Panc1 (cell line): ENCODE results near the gene IGSF21. TPM values are rescaled to one million over a fixed set of nuclear protein-coding genes. Genes with fewer than 3 reads are reported as not detected.

ENCODE experiments used
- ATAC-seq: fragments of 200-7000 bp; cut with Tn5 transposase; 2 replicates; pipeline ENCODE4 v1.9.1; 2020; ENCODE audit warnings: mild to moderate bottlenecking, moderate library complexity
- BruUV-seq: library from RNA; stranded (reverse); fragments of 400-500 nt; replicated peaks from 2 replicates; lab custom pipeline; 2021; lab: Mats Ljungman, UMichigan
- CTCF ChIA-PET: fragments of 300-600 bp; sonication (Branson Sonifier 250); formaldehyde crosslinking; loops from one replicate; lab custom pipeline; 2022; ENCODE audit warnings: antibody characterized with exemption; lab: Charles Lee
- POLR2A ChIA-PET: fragments of 300-600 bp; sonication (Branson Sonifier 250); formaldehyde crosslinking; loops from one replicate; lab custom pipeline; 2022; ENCODE audit warnings: antibody characterized with exemption; lab: Charles Lee
- DNase-seq: peaks from one replicate; pipeline ENCODE4 v3.0.0-alpha.2; 2010; ENCODE audit warnings: low read depth, low spot score
- H3K27ac ChIP-seq: 2 replicates; pipeline ENCODE4 v1.5.1; 2011; ENCODE audit warnings: mild to moderate bottlenecking, low read length, inconsistent platforms
- H3K27me3 ChIP-seq: fragments of 200-500 bp; sonication (Bioruptor generic); 2 replicates; pipeline ENCODE4 v1.6.0; 2014; ENCODE audit warnings: low read length, inconsistent platforms; ENCODE audit not compliant: control insufficient read depth, insufficient read depth
- H3K36me3 ChIP-seq: fragments of 200-500 bp; sonication (Bioruptor generic); 2 replicates; pipeline ENCODE4 v1.5.1; 2014; ENCODE audit warnings: inconsistent platforms, mild to moderate bottlenecking, low read length, moderate library complexity; ENCODE audit not compliant: control insufficient read depth, insufficient read depth
- H3K4me1 ChIP-seq: 2 replicates; pipeline ENCODE4 v1.5.1; 2011; ENCODE audit warnings: inconsistent platforms, mild to moderate bottlenecking, low read length, moderate library complexity; ENCODE audit not compliant: control insufficient read depth, insufficient read depth
- H3K4me3 ChIP-seq, 2 experiments: 2 replicates each; pipeline ENCODE4 v1.5.1; 2011 to 2012; ENCODE audit warnings: low read depth in 2 of 2, low read length in 2 of 2, mild to moderate bottlenecking in 2 of 2, inconsistent platforms in 1 of 2, moderate library complexity in 1 of 2
- H3K9me3 ChIP-seq: fragments of 200-500 bp; sonication (Bioruptor generic); 2 replicates; pipeline ENCODE4 v1.5.1; 2014; ENCODE audit warnings: low read depth, mild to moderate bottlenecking, inconsistent platforms, low read length, moderate library complexity; ENCODE audit not compliant: control insufficient read depth, insufficient read depth
- POLR2AphosphoS5 ChIP-seq: IDR thresholded peaks from 2 replicates; pipeline ENCODE4 v1.6.1; 2012; ENCODE audit warnings: mild to moderate bottlenecking, low read depth, low read length, moderate library complexity
- SIN3A ChIP-seq: IDR thresholded peaks from 2 replicates; pipeline ENCODE4 v1.6.1; 2012; ENCODE audit warnings: low read depth, mild to moderate bottlenecking, low read length, moderate library complexity, borderline replicate concordance; ENCODE audit not compliant: insufficient read depth
- TCF7L2 ChIP-seq: IDR thresholded peaks from 2 replicates; pipeline ENCODE4 v1.6.1; 2011; ENCODE audit warnings: mild to moderate bottlenecking, low read depth, low read length, inconsistent platforms
- in situ Hi-C: cut with HindIII; loops from 2 replicates; pipeline ENCODE4 v1.10.0; 2016; ENCODE audit warnings: low sequenced_read_pairs, low pct_unique_long_range_greater_than_20kb
- intact Hi-C: fragments of 100-400 bp; cut with micrococcal nuclease; formaldehyde crosslinking; loops from one replicate; pipeline ENCODE4 v1.10.0; 2022; ENCODE audit not compliant: unreplicated experiment
- total RNA-seq: library from RNA; stranded (reverse); gene quantifications from one replicate; pipeline ENCODE4 v1.2.1, GENCODE V29; 2021; ENCODE audit not compliant: unreplicated experiment
- TF ChIP-seq, protein P1 (sequence below): fragments of 450-650 bp; IDR thresholded peaks from 2 replicates; pipeline ENCODE4 v1.5.1; 2017; ENCODE audit warnings: mild to moderate bottlenecking
- TF ChIP-seq, protein P2 (sequence below), 2 experiments: IDR thresholded peaks; 2 replicates each; pipeline ENCODE4 v1.6.1; 2011 to 2012; ENCODE audit warnings: low read depth in 2 of 2, control low read depth in 1 of 2, low read length in 1 of 2, mild to moderate bottlenecking in 1 of 2, moderate library complexity in 1 of 2; ENCODE audit not compliant: insufficient read depth in 1 of 2

Gene IGSF21
- total RNA-seq, 1 experiment from 2014 or later, result not detected

DNA sequence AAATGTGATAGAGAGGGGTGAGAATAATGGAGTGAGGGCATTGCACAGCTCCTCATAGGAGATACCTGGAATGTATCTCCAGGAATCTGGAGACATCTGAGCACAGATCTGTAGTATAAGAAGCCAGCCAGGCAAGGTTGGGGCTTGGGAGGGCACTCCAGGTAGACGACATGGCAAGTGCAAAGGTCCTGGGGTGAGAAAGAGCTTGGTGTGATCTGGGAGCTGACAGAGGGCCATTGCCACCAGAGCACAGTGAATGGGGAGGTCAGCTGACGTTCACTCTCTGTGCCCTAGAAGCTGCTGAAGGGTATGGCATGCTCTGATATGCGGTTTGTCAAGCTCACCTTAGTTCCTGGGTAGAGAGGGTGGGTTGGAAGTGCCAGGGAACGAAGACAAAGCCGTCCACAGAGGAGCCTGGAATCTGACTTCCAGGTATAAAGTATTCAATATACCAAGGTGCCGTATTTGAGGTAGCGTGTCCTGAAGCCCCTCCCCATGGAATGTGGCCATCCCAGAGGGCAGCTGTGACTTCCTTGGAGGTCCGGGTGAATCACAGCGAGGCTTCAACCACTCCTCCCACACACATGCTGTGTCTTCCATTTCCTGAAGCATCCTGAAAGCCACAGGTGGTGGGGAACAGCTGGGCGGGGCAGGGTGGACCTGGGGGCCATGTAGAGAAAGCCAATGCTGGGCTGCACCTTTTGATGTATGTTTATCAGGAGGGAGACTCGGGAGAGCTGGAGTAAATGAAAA, 190.5 kb downstream of the IGSF21 start:
- intact Hi-C loops (no loop called here), in situ Hi-C loops (no loop called here)
- Histone ChIP-seq H3K4me3 (no peak overlapping the region), H3K27ac (no peak overlapping the region), H3K4me1 (no peaks in the 10 kb centered on the region), H3K9me3 (no peaks in the 10 kb centered on the region), H3K27me3 (peaks cover 24% of the 10 kb centered on the region), H3K36me3 (no peaks in the 10 kb centered on the region)
- BruUV-seq, result no TSS peak
- DNase-seq (no peak), ATAC-seq (no peak)
- ChIA-PET CTCF (interaction anchor here (0.9 kb wide), 1 partner anchor 278 kb away, joined by 3 read pairs; no protein-coding TSS in a partner anchor), POLR2A (no interaction called here)
- TF ChIP-seq, protein P1, sequence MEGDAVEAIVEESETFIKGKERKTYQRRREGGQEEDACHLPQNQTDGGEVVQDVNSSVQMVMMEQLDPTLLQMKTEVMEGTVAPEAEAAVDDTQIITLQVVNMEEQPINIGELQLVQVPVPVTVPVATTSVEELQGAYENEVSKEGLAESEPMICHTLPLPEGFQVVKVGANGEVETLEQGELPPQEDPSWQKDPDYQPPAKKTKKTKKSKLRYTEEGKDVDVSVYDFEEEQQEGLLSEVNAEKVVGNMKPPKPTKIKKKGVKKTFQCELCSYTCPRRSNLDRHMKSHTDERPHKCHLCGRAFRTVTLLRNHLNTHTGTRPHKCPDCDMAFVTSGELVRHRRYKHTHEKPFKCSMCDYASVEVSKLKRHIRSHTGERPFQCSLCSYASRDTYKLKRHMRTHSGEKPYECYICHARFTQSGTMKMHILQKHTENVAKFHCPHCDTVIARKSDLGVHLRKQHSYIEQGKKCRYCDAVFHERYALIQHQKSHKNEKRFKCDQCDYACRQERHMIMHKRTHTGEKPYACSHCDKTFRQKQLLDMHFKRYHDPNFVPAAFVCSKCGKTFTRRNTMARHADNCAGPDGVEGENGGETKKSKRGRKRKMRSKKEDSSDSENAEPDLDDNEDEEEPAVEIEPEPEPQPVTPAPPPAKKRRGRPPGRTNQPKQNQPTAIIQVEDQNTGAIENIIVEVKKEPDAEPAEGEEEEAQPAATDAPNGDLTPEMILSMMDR, result no peak
- no peak for TF ChIP-seq SIN3A
- no peak for TF ChIP-seq POLR2AphosphoS5
- TF ChIP-seq TCF7L2, result no peak
- TF ChIP-seq, protein P2, sequence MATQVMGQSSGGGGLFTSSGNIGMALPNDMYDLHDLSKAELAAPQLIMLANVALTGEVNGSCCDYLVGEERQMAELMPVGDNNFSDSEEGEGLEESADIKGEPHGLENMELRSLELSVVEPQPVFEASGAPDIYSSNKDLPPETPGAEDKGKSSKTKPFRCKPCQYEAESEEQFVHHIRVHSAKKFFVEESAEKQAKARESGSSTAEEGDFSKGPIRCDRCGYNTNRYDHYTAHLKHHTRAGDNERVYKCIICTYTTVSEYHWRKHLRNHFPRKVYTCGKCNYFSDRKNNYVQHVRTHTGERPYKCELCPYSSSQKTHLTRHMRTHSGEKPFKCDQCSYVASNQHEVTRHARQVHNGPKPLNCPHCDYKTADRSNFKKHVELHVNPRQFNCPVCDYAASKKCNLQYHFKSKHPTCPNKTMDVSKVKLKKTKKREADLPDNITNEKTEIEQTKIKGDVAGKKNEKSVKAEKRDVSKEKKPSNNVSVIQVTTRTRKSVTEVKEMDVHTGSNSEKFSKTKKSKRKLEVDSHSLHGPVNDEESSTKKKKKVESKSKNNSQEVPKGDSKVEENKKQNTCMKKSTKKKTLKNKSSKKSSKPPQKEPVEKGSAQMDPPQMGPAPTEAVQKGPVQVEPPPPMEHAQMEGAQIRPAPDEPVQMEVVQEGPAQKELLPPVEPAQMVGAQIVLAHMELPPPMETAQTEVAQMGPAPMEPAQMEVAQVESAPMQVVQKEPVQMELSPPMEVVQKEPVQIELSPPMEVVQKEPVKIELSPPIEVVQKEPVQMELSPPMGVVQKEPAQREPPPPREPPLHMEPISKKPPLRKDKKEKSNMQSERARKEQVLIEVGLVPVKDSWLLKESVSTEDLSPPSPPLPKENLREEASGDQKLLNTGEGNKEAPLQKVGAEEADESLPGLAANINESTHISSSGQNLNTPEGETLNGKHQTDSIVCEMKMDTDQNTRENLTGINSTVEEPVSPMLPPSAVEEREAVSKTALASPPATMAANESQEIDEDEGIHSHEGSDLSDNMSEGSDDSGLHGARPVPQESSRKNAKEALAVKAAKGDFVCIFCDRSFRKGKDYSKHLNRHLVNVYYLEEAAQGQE (IDR thresholded peaks at IDR 0.05; ENCODE audit: insufficient read depth in 1 of 2, low read depth in 2 of 2, low read length in 1 of 2), result no peak

DNA sequence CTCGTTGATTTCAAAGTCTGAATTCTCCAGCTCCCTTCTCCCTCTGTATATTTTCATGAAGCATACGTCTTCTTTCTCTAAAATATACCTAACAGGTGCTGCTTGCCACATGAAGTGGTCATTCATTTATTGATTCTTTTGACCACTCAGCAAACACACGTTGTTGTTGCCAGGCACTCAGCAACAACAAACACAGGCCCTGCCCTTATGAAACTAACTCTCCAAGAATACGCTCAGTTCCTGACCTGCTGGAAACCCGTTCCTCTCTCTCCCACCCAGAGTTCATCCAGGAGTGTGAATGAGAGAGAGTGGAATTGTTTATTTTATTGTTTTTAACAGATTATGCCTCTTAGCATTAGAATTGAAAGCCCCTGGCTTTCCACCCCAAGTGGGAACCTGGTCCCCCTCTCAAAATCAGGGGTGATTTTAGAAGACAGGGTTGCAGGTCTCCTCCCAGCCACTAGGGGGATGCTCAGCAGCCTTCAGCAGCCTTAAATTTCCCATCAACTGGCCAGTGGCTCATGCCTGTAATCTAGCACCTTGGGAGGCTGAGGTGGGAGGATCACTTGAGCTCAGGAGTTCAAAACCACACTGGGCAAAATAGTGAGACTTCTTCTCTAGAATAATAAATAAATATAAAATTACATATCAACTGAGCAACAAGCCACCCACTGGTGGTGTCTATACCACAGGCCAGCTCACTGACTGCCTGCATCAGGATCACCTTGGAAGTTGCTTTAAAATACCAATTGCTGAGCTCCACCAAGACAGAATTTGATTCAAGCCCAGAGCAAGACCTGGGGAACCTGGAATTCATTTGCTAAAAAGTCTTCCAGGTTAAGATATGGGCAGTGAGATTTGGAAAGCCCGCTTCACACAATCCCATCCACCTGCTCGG, 192.1 kb downstream of the IGSF21 start:
- BruUV-seq, result no TSS peak
- ATAC-seq, result peak; percentile 71
- intact Hi-C loops, result loop anchor here (10.0 kb wide), 1 partner anchor 275 kb away; no protein-coding TSS in a partner anchor

More for the DNA sequence above, 192.1 kb downstream of the IGSF21 start:
- TF ChIP-seq, protein P1, result peak; percentile 91
- TF ChIP-seq SIN3A (no peak), TCF7L2 (no peak), POLR2AphosphoS5 (no peak)
- TF ChIP-seq, protein P2 (IDR thresholded peaks at IDR 0.05; ENCODE audit: insufficient read depth in 1 of 2, low read depth in 2 of 2, low read length in 1 of 2), result no peak
- no peaks in the 10 kb centered on the region for H3K9me3 ChIP-seq
- CTCF ChIA-PET, result interaction anchor here (1.1 to 1.3 kb wide), 2 partner anchors 274 to 282 kb away, joined by 3 read pairs; no protein-coding TSS in a partner anchor
- H3K4me1 ChIP-seq, result no peaks in the 10 kb centered on the region
- H3K27me3 ChIP-seq, result peaks cover 22% of the 10 kb centered on the region
- no peaks in the 10 kb centered on the region for H3K36me3 ChIP-seq
- DNase-seq, result peak; percentile 2
- no peak overlapping the region for H3K27ac ChIP-seq
- no peak overlapping the region for H3K4me3 ChIP-seq
- POLR2A ChIA-PET, result interaction anchor here (0.6 kb wide), 2 partner anchors 16 to 45 kb away, joined by 3 read pairs; no protein-coding TSS in a partner anchor
- in situ Hi-C loops, result no loop called here
